Dendritic cell treated with granulocyte-macrophage colony-stimulating factor and Interleukin-4, amounts not matched to agents 40 ng/mL and 50 ng/mL, for 4 days (primary cell): Measurements from ENCODE around the gene CFB.
"Not testable (repeated sequence)": the region's sequence is repeated elsewhere in the genome, so short reads cannot be mapped to it uniquely, and the experiment has no call there.

Experiments used
- H3K27ac Mint-ChIP-seq: one replicate; pipeline ENCODE4 v1.8.0; 2022; ENCODE audit warnings: mild to moderate bottlenecking, mixed read lengths
- H3K27me3 Mint-ChIP-seq: one replicate; pipeline ENCODE4 v1.8.0; 2022; ENCODE audit warnings: mild to moderate bottlenecking, mixed read lengths
- H3K36me3 Mint-ChIP-seq: one replicate; pipeline ENCODE4 v1.8.0; 2022; ENCODE audit warnings: low read depth, mixed read lengths
- H3K4me1 Mint-ChIP-seq: one replicate; pipeline ENCODE4 v1.8.0; 2022; ENCODE audit warnings: low read depth, mixed read lengths
- H3K4me3 Mint-ChIP-seq: one replicate; pipeline ENCODE4 v1.8.0; 2022; ENCODE audit warnings: mild to moderate bottlenecking, moderate library complexity, mixed read lengths
- H3K9me3 Mint-ChIP-seq: one replicate; pipeline ENCODE4 v1.8.0; 2022; ENCODE audit warnings: mixed read lengths
- intact Hi-C: fragments of 100-400 bp; cut with micrococcal nuclease; formaldehyde crosslinking; loops from one replicate; pipeline ENCODE4 v1.15.0; 2022

The CFB gene

GRCh38 chr6:31978831-31979230, 32.9 kb downstream of the CFB start:
- H3K9me3 Mint-ChIP-seq, result no peaks in the 10 kb centered on the region
- intact Hi-C loops, result no loop called here
- H3K36me3 Mint-ChIP-seq, result peaks cover 49% of the 10 kb centered on the region
- no peaks in the 10 kb centered on the region for H3K27me3 Mint-ChIP-seq
- no peak overlapping the region for H3K4me3 Mint-ChIP-seq
- H3K27ac Mint-ChIP-seq, result peak overlapping the region; percentile 45
- peaks cover 11% of the 10 kb centered on the region for H3K4me1 Mint-ChIP-seq

DNA sequence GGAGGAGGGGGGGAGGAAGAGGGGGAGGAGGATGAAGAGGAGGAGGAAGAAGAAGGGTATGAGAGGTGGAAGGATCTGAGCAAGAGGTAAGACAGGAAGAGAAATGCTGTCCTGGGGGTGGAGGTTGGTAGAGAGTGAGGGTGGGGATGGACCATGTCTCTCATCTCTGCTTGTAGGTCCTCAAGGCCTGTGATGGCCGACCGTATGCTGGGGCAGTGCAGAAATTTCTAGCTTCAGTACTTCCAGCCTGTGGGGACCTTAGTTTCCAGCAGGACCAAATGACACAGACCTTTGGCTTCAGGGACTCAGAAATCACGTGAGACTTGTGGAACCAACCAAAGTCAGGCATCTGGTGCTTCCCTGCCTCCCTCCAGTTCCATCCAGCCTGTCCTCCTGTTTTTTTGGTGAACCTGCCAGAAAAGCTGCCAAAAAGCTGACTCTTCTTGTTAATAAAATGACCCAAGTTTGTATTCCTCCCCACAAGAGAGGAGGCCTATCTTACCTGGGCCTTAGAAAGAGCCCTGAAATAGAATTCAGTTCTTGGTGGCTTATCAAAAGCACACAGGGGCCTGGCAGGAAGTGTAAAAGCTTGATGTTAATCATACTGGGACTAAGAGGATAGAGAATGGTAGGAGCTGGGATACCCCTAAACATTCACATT, 33.5 kb downstream of the CFB start:
- H3K9me3 Mint-ChIP-seq, result no peaks in the 10 kb centered on the region
- H3K36me3 Mint-ChIP-seq, result peaks cover 44% of the 10 kb centered on the region
- intact Hi-C loops, result no loop called here
- H3K4me1 Mint-ChIP-seq, result peaks cover 6% of the 10 kb centered on the region
- no peak overlapping the region for H3K4me3 Mint-ChIP-seq
- H3K27me3 Mint-ChIP-seq, result no peaks in the 10 kb centered on the region
- H3K27ac Mint-ChIP-seq, result peak overlapping the region; percentile 45

DNA sequence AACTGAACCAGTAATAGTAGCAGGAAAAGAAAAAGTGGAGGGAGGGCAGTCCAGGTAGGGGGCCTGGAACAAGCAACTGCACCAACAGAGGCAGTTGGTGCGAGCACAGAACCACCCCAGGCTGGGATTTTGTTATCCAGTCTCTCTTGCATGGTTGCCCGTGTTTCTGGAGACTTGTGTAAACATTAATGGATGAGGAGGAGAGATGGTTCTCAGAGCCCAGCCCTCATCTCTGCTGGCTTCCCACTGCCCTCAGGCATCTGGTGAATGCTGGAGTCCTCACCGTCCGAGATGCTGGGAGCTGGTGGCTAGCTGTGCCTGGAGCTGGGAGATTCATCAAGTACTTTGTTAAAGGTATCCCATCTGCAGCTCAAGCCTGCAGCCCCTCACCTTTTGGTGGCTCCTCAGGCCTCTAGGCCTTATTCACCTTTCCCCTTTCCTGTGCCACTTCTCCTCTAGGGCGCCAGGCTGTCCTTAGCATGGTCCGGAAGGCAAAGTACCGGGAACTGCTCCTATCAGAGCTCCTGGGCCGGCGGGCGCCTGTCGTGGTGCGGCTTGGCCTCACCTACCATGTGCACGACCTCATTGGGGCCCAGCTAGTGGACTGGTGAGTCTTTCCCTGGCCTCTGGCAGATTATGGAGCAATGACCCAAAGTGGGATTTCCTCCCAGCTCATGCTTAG, 34.4 kb downstream of the CFB start:
- peaks cover 39% of the 10 kb centered on the region for H3K36me3 Mint-ChIP-seq
- H3K9me3 Mint-ChIP-seq, H3K4me1 Mint-ChIP-seq, H3K27me3 Mint-ChIP-seq, H3K27ac Mint-ChIP-seq, intact Hi-C loops, H3K4me3 Mint-ChIP-seq: not testable (repeated sequence)

DNA sequence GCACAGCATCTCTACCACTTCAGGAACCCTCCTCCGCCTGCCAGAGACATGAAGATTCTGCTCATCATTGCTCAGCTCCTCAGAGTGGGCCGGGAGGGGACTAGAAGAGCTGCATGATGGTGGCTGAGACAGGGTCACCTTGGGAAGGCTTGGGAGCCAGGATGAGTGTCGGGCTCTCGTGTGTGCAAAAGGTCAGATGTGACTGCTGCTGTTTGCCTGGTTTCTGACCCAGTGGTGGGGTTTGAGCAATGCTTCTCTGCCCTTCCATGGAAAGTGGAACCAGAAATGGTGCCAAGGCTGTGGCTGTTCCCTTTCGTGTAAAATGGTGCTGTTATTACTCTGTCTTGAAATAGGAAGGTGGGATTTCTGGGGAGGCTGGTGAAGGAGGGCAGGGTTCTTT, 35.1 kb downstream of the CFB start:
- H3K36me3 Mint-ChIP-seq, result peaks cover 33% of the 10 kb centered on the region
- H3K27me3 Mint-ChIP-seq, intact Hi-C loops, H3K4me3 Mint-ChIP-seq, H3K27ac Mint-ChIP-seq, H3K4me1 Mint-ChIP-seq, H3K9me3 Mint-ChIP-seq: not testable (repeated sequence)

DNA sequence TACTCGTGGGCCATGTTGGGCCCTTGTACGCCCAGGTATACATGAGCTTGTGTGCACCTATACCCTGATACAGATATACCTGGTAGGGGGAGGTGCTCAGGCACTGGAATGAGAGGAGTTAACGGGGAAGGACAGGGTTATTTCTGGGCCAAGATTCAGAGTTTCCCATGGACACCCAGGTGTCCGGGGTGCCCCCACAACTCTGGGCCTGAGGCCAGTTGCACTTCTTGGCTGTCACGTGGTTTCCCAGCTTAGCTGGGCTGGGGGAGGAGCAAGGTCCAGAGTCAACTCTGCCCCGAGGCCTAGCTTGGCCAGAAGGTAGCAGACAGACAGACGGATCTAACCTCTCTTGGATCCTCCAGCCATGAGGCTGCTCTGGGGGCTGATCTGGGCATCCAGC, 35.8 kb downstream of the CFB start, which contains the start of gene C4A:
TSS of gene C4A (plus strand) at position 314 of the 400 bp plus-strand sequence. CDS start at position 365, 51 bp downstream.
- H3K27me3 Mint-ChIP-seq, H3K27ac Mint-ChIP-seq, H3K9me3 Mint-ChIP-seq, H3K4me3 Mint-ChIP-seq, intact Hi-C loops, H3K4me1 Mint-ChIP-seq: not testable (repeated sequence)
- H3K36me3 Mint-ChIP-seq, result peaks cover 26% of the 10 kb centered on the region

DNA sequence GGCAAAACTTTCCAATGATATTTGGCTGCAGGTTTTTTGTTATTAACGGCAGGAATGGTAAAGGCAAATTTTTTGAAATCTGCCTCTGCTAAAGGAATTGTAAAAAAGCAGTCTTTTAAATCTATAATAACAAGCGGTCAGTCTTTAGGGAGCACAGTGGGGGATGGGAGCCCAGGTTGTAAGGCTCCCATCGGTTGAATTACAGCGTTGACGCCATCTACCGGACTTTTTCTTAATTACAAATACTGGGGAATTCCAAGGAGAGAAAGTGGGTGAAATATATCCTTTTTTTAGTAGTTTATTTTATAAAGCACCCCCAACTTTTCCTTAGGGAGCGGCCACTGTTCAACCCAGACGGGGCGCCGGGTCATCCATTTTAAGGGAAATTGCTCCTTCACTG, 43.5 kb downstream of the CFB start:
- H3K27ac Mint-ChIP-seq, H3K9me3 Mint-ChIP-seq, H3K4me1 Mint-ChIP-seq, H3K36me3 Mint-ChIP-seq, intact Hi-C loops, H3K4me3 Mint-ChIP-seq, H3K27me3 Mint-ChIP-seq: not testable (repeated sequence)

DNA sequence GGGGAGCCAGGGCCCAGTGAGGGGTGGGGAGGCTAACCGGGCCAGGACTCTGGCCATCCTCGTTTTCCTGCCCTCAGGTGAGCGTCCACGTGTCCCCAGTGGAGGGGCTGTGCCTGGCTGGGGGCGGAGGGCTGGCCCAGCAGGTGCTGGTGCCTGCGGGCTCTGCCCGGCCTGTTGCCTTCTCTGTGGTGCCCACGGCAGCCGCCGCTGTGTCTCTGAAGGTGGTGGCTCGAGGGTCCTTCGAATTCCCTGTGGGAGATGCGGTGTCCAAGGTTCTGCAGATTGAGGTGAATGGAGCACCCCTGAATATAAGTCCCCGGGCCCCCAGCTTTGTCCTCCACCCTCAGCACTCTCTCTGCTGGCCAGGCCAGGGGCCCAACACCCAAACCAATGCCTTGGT, 48.5 kb downstream of the CFB start:
- intact Hi-C loops, H3K9me3 Mint-ChIP-seq, H3K36me3 Mint-ChIP-seq, H3K27me3 Mint-ChIP-seq, H3K27ac Mint-ChIP-seq, H3K4me3 Mint-ChIP-seq, H3K4me1 Mint-ChIP-seq: not testable (repeated sequence)

DNA sequence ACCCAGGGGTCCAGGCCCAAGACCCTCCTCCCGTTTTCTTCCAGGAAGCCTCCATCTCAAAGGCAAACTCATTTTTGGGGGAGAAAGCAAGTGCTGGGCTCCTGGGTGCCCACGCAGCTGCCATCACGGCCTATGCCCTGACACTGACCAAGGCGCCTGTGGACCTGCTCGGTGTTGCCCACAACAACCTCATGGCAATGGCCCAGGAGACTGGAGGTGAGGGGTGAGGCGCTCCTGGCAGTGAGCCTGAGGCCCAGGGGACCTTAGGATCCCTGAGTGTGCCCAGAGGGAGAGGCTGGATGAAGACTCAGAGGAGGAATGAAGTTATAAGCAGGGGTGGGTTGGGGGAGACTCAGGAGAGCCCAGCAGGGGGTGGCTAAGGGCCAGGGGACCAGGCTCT, 50.5 kb downstream of the CFB start:
- H3K36me3 Mint-ChIP-seq, H3K27me3 Mint-ChIP-seq, H3K4me1 Mint-ChIP-seq, H3K9me3 Mint-ChIP-seq, intact Hi-C loops, H3K27ac Mint-ChIP-seq, H3K4me3 Mint-ChIP-seq: not testable (repeated sequence)
